Gastrocnemius medialis (tissue), 4 donors: ENCODE data around the gene FKBP5.

Experiments used
- CTCF ChIP-seq, 5 experiments: fragments of 450-650 bp in 3 of 5; fragments of 200-600 bp in 2 of 5; sonication (generic) in 2 of 5; IDR thresholded peaks in 4 of 5; conservative IDR thresholded peaks in 1 of 5; 1 replicate in 4 of 5; 2 replicates in 1 of 5; pipeline ENCODE4 v1.5.1; 2016 to 2019; ENCODE audit warnings: antibody characterized with exemption in 5 of 5, mild to moderate bottlenecking in 3 of 5, moderate library complexity in 3 of 5
- POLR2A ChIP-seq, 2 donors: fragments of 450-650 bp; IDR thresholded peaks; one replicate each; pipeline ENCODE4 v1.6.1; 2017; ENCODE audit warnings: antibody characterized with exemption in 2 of 2, mild to moderate bottlenecking in 2 of 2, moderate library complexity in 2 of 2

- no peak for TF ChIP-seq POLR2A (IDR thresholded peaks at IDR 0.05)
- no peak for TF ChIP-seq CTCF (IDR thresholded peaks at IDR 0.05 in 4 of 5, conservative IDR thresholded peaks at IDR 0.05 in 1 of 5)
Measured at GRCh38 chr6:35594503-35595186, 94.1 kb downstream of the FKBP5 start.
